ENCODE measurements around the gene KCTD16.
A peak's percentile ranks its signal among the peaks of the same experiment; 100 is the strongest.

The KCTD16 gene

GRCh38 chr5:144170276-144171024 lies at the start of gene KCTD16, which contains the start of gene YIPF5:
TSS of gene KCTD16 (plus strand) at chr5:144170873.
TSS of gene YIPF5 (minus strand) at chr5:144170659. CDS start at chr5:144169955, 704 bp downstream.
- peak; percentile 95 for DNase-seq (ENCODE audit: low read depth)

GRCh38 chr5:144121577-144121976 lies 49.1 kb upstream of the KCTD16 start:
- DNase-seq (ENCODE audit: low read depth): no peak

- DNase-seq (ENCODE audit: low read depth): no peak
Measured at GRCh38 chr5:144122081-144122480, 48.6 kb upstream of the KCTD16 start.

- no peak for DNase-seq (ENCODE audit: low read depth)
Measured at GRCh38 chr5:144122641-144123040, 48.0 kb upstream of the KCTD16 start.

GRCh38 chr5:144125163-144125726 lies 45.4 kb upstream of the KCTD16 start:
- no peak for DNase-seq (ENCODE audit: low read depth)

GRCh38 chr5:144126707-144127106 lies 44.0 kb upstream of the KCTD16 start:
- no peak for DNase-seq (ENCODE audit: low read depth)

GRCh38 chr5:144128844-144129243 lies 41.8 kb upstream of the KCTD16 start:
- DNase-seq (ENCODE audit: low read depth): no peak

- no peak for DNase-seq (ENCODE audit: low read depth)
Measured at GRCh38 chr5:144130306-144130705, 40.4 kb upstream of the KCTD16 start.

- DNase-seq (ENCODE audit: low read depth): no peak
Measured at GRCh38 chr5:144131261-144131660, 39.4 kb upstream of the KCTD16 start.

GRCh38 chr5:144133050-144133633 lies 37.5 kb upstream of the KCTD16 start:
- DNase-seq (ENCODE audit: low read depth): no peak

GRCh38 chr5:144134194-144134826 lies 36.4 kb upstream of the KCTD16 start:
- no peak for DNase-seq (ENCODE audit: low read depth)

GRCh38 chr5:144135113-144135762 lies 35.4 kb upstream of the KCTD16 start:
- DNase-seq (ENCODE audit: low read depth): no peak

GRCh38 chr5:144139586-144139985 lies 31.1 kb upstream of the KCTD16 start:
- no peak for DNase-seq (ENCODE audit: low read depth)

GRCh38 chr5:144141585-144141984 lies 29.1 kb upstream of the KCTD16 start:
- DNase-seq (ENCODE audit: low read depth): no peak

- no peak for DNase-seq (ENCODE audit: low read depth)
Measured at GRCh38 chr5:144142139-144142823, 28.4 kb upstream of the KCTD16 start.

GRCh38 chr5:144142824-144143162 lies 27.9 kb upstream of the KCTD16 start:
- DNase-seq (ENCODE audit: low read depth): no peak

GRCh38 chr5:144143625-144144024 lies 27.0 kb upstream of the KCTD16 start:
- no peak for DNase-seq (ENCODE audit: low read depth)

- no peak for DNase-seq (ENCODE audit: low read depth)
Measured at GRCh38 chr5:144144956-144145751, 25.5 kb upstream of the KCTD16 start.

GRCh38 chr5:144151026-144151425 lies 19.6 kb upstream of the KCTD16 start:
- no peak for DNase-seq (ENCODE audit: low read depth)

- DNase-seq (ENCODE audit: low read depth): no peak
Measured at GRCh38 chr5:144156767-144157171, 13.9 kb upstream of the KCTD16 start.

- DNase-seq (ENCODE audit: low read depth): no peak
Measured at GRCh38 chr5:144162686-144163085, 8.0 kb upstream of the KCTD16 start.
